Measurements from ENCODE around the gene CACNB2.

GRCh38 chr10:18423058-18423637 is 282.9 kb downstream of the CACNB2 start:
- TF ChIP-seq CTCF (IDR thresholded peaks at IDR 0.05; ENCODE audit: extremely low read depth in 1 of 2, insufficient read depth in 1 of 2, low read depth in 1 of 2, low read length in 2 of 2) (no peak), JUN (IDR thresholded peaks at IDR 0.05; ENCODE audit: borderline replicate concordance, insufficient read depth, insufficient read length, low read depth) (no peak), POLR2A (IDR thresholded peaks at IDR 0.05; ENCODE audit: low read depth, low read length) (no peak), POLR2AphosphoS5 (IDR thresholded peaks at IDR 0.05; ENCODE audit: insufficient read depth, low read depth, low read length) (no peak), MAX (IDR thresholded peaks at IDR 0.05; ENCODE audit: insufficient read depth, insufficient read length) (no peak), FOS (IDR thresholded peaks at IDR 0.05; ENCODE audit: borderline replicate concordance, insufficient read depth, low read length) (no peak), EZH2 (IDR thresholded peaks at IDR 0.05; ENCODE audit: borderline replicate concordance, low read depth, low read length, severe bottlenecking) (no peak)

Measured in endothelial cell of umbilical vein (primary cell).